H1 (cell line): ENCODE data around the gene ZKSCAN8. TPM values are rescaled to one million over a fixed set of nuclear protein-coding genes. Genes with fewer than 3 reads are reported as not detected.

Experiments used
- CHD7 ChIP-seq: fragments of 300-600 bp; sonication (generic); IDR thresholded peaks from 2 replicates; pipeline ENCODE4 v1.7.1; 2012; ENCODE audit warnings: low read length, moderate library complexity, mild to moderate bottlenecking, inconsistent platforms; ENCODE audit not compliant: insufficient replicate concordance
- TAF7 ChIP-seq: optimal IDR thresholded peaks from 2 replicates; pipeline ENCODE3; 2011; ENCODE audit warnings: low read depth, mild to moderate bottlenecking, inconsistent platforms, low read length, moderate library complexity, borderline replicate concordance
- polyA plus RNA-seq, 7 experiments: library from polyadenylated mRNA; depleted of rRNA in 3 of 7; stranded (reverse) in 5 of 7; unstranded in 2 of 7; fragments of >200 nt in 5 of 7; fragments of 200-250 nt in 2 of 7; gene quantifications; 1 replicate in 5 of 7; 2 replicates in 1 of 7; 4 replicates in 1 of 7; pipeline versions ENCODE4 v1.2.1 to v1.2.3, GENCODE V29; 2011 to 2013; ENCODE audit warnings: missing spikeins in 2 of 7, mixed read lengths in 2 of 7
- total RNA-seq: library from RNA; stranded (reverse); fragmentation: NEBNext Ultra II Directional; extraction: Animal tissue kit (Norgen Biotek cat#: 25700); gene quantifications from 2 replicates; pipeline ENCODE4 v1.2.1, GENCODE V29; 2021

Gene ZKSCAN8
- total and polyA plus RNA-seq, 2 of the 8 experiments (the other 6 are each of a cell fraction or from before 2014, with no cell fraction given), result 10.7 to 24.1 TPM

GRCh38 chr6:28167926-28168325 lies 26.2 kb downstream of the ZKSCAN8 start (continued):
- TF ChIP-seq CHD7, result no peak
- no peak for TF ChIP-seq TAF7
